DND-41 (cell line): ENCODE measurements around the gene XPO4.

ENCODE experiments used
- ATAC-seq: fragments of 200-7000 bp; cut with Tn5 transposase; 3 replicates; pipeline ENCODE4 v1.9.1; 2021; ENCODE audit warnings: low read depth; ENCODE audit not compliant: insufficient read depth
- DNase-seq: peaks from one replicate; pipeline ENCODE4 v3.0.0-alpha.2; 2020
- H2AFZ ChIP-seq: 2 replicates; pipeline ENCODE4 v1.6.0; 2012; ENCODE audit warnings: low read depth, low read length
- H3K27ac ChIP-seq: 2 replicates; pipeline ENCODE4 v1.5.1; 2012; ENCODE audit warnings: low read length, inconsistent platforms
- H3K27me3 ChIP-seq: fragments of 200-600 bp; sonication (generic); 2 replicates; pipeline ENCODE4 v1.6.0; 2012; ENCODE audit warnings: low read length, mild to moderate bottlenecking, inconsistent platforms; ENCODE audit not compliant: insufficient read depth, poor library complexity
- H3K36me3 ChIP-seq: 2 replicates; pipeline ENCODE4 v1.5.1; 2012; ENCODE audit warnings: low read length, inconsistent platforms; ENCODE audit not compliant: insufficient read depth
- H3K4me1 ChIP-seq: 2 replicates; pipeline ENCODE4 v1.5.1; 2012; ENCODE audit warnings: mild to moderate bottlenecking, low read length; ENCODE audit not compliant: insufficient read depth
- H3K4me2 ChIP-seq: 2 replicates; pipeline ENCODE4 v1.6.0; 2012; ENCODE audit warnings: mild to moderate bottlenecking, moderate library complexity, low read length, inconsistent platforms; ENCODE audit not compliant: insufficient read depth
- H3K4me3 ChIP-seq, 2 experiments: fragments of 200-600 bp in 1 of 2; shearing (Covaris generic) in 1 of 2; 2 replicates each; pipeline ENCODE4 v1.5.1; 2012 to 2016; ENCODE audit warnings: inconsistent platforms in 2 of 2, low read length in 2 of 2, mild to moderate bottlenecking in 2 of 2, low read depth in 1 of 2, moderate library complexity in 1 of 2
- H3K79me2 ChIP-seq: 2 replicates; pipeline ENCODE4 v1.6.0; 2012; ENCODE audit warnings: low read length, inconsistent platforms; ENCODE audit not compliant: insufficient read depth
- H3K9ac ChIP-seq: 2 replicates; pipeline ENCODE4 v1.6.0; 2012; ENCODE audit warnings: low read depth, mild to moderate bottlenecking, inconsistent platforms, low read length, moderate library complexity
- H3K9me3 ChIP-seq: 2 replicates; pipeline ENCODE4 v1.5.1; 2012; ENCODE audit warnings: low read length, moderate library complexity, mild to moderate bottlenecking, inconsistent platforms; ENCODE audit not compliant: insufficient read depth, severe bottlenecking
- H4K20me1 ChIP-seq: 2 replicates; pipeline ENCODE4 v1.6.0; 2012; ENCODE audit warnings: low read length; ENCODE audit not compliant: insufficient read depth
- CTCF ChIP-seq: IDR thresholded peaks from 2 replicates; pipeline ENCODE4 v1.5.1; 2012; ENCODE audit warnings: borderline replicate concordance, low read length, moderate library complexity, mild to moderate bottlenecking; ENCODE audit not compliant: poor library complexity, severe bottlenecking; ENCODE audit errors: extremely low read depth
- EZH2 ChIP-seq: IDR thresholded peaks from 3 replicates; pipeline ENCODE4 v1.6.1; 2012; ENCODE audit warnings: borderline replicate concordance, low read depth, mild to moderate bottlenecking, moderate library complexity, low read length, inconsistent platforms; ENCODE audit not compliant: severe bottlenecking

Gene XPO4

GRCh38 chr13:20848203-20848602 lies 54.3 kb downstream of the XPO4 start:
- Histone ChIP-seq H3K4me1 (no peaks in the 10 kb centered on the region), H3K4me2 (no peak overlapping the region), H3K27me3 (no peaks in the 10 kb centered on the region), H3K36me3 (peaks cover 17% of the 10 kb centered on the region; the same call in 1 of the 2 replicates), H3K27ac (no peak overlapping the region), H4K20me1 (no peaks in the 10 kb centered on the region), H3K4me3 (no peak overlapping the region), H3K79me2 (peaks cover 4% of the 10 kb centered on the region; the same call in 1 of the 2 replicates), H2AFZ (no peak overlapping the region), H3K9ac (no peak overlapping the region), H3K9me3 (no peaks in the 10 kb centered on the region)
- TF ChIP-seq EZH2 (no peak), CTCF (no peak)
- DNase-seq (no peak), ATAC-seq (no peak)

DNA sequence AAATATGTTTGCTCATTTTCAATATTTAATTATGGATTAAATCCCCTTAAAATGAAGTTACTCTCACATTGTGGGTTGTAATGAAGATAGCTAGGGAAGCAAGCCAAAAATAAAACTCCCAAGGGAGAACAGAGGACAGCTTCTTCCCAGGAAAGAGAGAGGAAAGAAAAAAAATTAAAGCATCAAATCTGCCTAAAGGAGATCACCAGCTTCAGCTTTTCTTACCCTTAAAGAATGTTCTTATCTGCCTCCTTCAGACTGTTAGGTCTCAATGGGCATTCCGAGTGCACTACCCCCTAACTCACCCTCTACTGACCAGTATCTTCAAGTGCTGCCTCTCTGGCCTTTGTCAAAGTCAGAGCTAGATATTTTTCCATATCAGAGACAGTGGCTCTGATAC lies 55.2 kb downstream of the XPO4 start:
- Histone ChIP-seq H4K20me1 (no peaks in the 10 kb centered on the region), H3K9ac (no peak overlapping the region), H3K4me2 (no peak overlapping the region), H3K27ac (no peak overlapping the region), H3K4me1 (no peaks in the 10 kb centered on the region), H3K27me3 (no peaks in the 10 kb centered on the region), H3K36me3 (peaks cover 26% of the 10 kb centered on the region; the same call in 1 of the 2 replicates), H3K79me2 (peaks cover 4% of the 10 kb centered on the region; the same call in 1 of the 2 replicates), H3K9me3 (no peaks in the 10 kb centered on the region), H3K4me3 (no peak overlapping the region), H2AFZ (no peak overlapping the region)
- ATAC-seq (no peak), DNase-seq (no peak)
- TF ChIP-seq CTCF (no peak), EZH2 (no peak)

GRCh38 chr13:20843166-20843565 lies 59.4 kb downstream of the XPO4 start:
- Histone ChIP-seq H3K4me3 (no peak overlapping the region), H3K36me3 (peaks cover 46% of the 10 kb centered on the region), H3K9ac (no peak overlapping the region), H3K27me3 (no peaks in the 10 kb centered on the region), H3K4me2 (no peak overlapping the region), H3K9me3 (no peaks in the 10 kb centered on the region), H2AFZ (no peak overlapping the region), H3K27ac (no peak overlapping the region), H3K4me1 (no peaks in the 10 kb centered on the region), H3K79me2 (peaks cover 4% of the 10 kb centered on the region; the same call in 1 of the 2 replicates), H4K20me1 (no peaks in the 10 kb centered on the region)
- DNase-seq (no peak), ATAC-seq (no peak)
- TF ChIP-seq CTCF (no peak), EZH2 (no peak)

DNA sequence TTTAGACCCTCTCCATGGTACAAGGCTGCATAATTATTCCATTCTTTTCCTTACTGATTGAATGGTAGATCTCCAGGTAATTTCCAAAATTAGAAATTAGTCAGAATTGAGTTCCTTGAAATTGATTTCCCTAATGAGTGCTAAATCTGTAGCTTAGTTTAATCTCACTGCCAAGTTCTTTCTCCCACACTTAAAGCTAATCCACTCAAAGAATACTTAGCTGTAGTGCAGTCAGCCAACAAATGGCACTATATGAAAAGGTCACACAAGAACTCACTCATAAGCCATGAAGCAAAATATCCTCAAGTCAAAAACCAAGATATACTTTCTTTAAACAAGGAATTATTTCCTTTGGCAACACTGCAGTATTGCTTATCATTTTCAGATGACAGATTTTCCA lies 62.0 kb downstream of the XPO4 start:
- H3K36me3 ChIP-seq, result peaks cover 67% of the 10 kb centered on the region

More for the DNA sequence above, 62.0 kb downstream of the XPO4 start:
- Histone ChIP-seq H3K27me3 (no peaks in the 10 kb centered on the region), H3K27ac (no peak overlapping the region), H3K79me2 (no peaks in the 10 kb centered on the region), H3K9ac (no peak overlapping the region), H4K20me1 (no peaks in the 10 kb centered on the region), H3K9me3 (no peaks in the 10 kb centered on the region), H3K4me3 (no peak overlapping the region), H3K4me2 (no peak overlapping the region), H2AFZ (no peak overlapping the region), H3K4me1 (no peaks in the 10 kb centered on the region)
- TF ChIP-seq EZH2, result no peak
- TF ChIP-seq CTCF, result no peak
- no peak for ATAC-seq
- DNase-seq, result no peak
